WTC11 (cell line): ENCODE measurements around the gene KRT80.

ENCODE experiments used
- ATF1 ChIP-seq: sonication (generic); formaldehyde crosslinking; IDR thresholded peaks from 2 replicates; pipeline ENCODE4 v1.8.1; 2023; ENCODE audit warnings: mild to moderate bottlenecking, moderate library complexity, missing genetic modification reagents
- ATF2 ChIP-seq: sonication (generic); formaldehyde crosslinking; IDR thresholded peaks from 2 replicates; pipeline ENCODE4 v1.8.1; 2022; ENCODE audit warnings: low read depth, missing genetic modification reagents, borderline replicate concordance
- CTCF ChIP-seq: fragments of 200-600 bp; IDR thresholded peaks from 2 replicates; pipeline ENCODE4 v1.8.0; 2022; ENCODE audit warnings: antibody characterized with exemption
- FOXP4 ChIP-seq: sonication (generic); formaldehyde crosslinking; IDR thresholded peaks from 2 replicates; pipeline ENCODE4 v1.8.0; 2022; ENCODE audit warnings: mild to moderate bottlenecking, missing genetic modification reagents
- JUN ChIP-seq: sonication (generic); formaldehyde crosslinking; IDR thresholded peaks from 2 replicates; pipeline ENCODE4 v1.8.0; 2023; ENCODE audit warnings: mild to moderate bottlenecking, missing genetic modification reagents
- MAX ChIP-seq: sonication (generic); formaldehyde crosslinking; IDR thresholded peaks from 2 replicates; pipeline ENCODE4 v1.8.0; 2022; ENCODE audit warnings: mild to moderate bottlenecking, missing genetic modification reagents
- NR2C2 ChIP-seq: sonication (generic); formaldehyde crosslinking; IDR thresholded peaks from 2 replicates; pipeline ENCODE4 v1.8.0; 2022; ENCODE audit warnings: mild to moderate bottlenecking, missing genetic modification reagents
- TEAD4 ChIP-seq: sonication (generic); formaldehyde crosslinking; IDR thresholded peaks from 2 replicates; pipeline ENCODE4 v1.8.0; 2022; ENCODE audit warnings: mild to moderate bottlenecking, missing genetic modification reagents
- ZBTB21 ChIP-seq: sonication (generic); formaldehyde crosslinking; IDR thresholded peaks from 2 replicates; pipeline ENCODE4 v1.8.1; 2023; ENCODE audit warnings: mild to moderate bottlenecking, missing genetic modification reagents, borderline replicate concordance
- ZNF219 ChIP-seq: sonication (generic); formaldehyde crosslinking; IDR thresholded peaks from 2 replicates; pipeline ENCODE4 v1.8.0; 2023; ENCODE audit warnings: missing genetic modification reagents, mild to moderate bottlenecking, borderline replicate concordance

- TF ChIP-seq CTCF (no peak), ATF1 (CRISPR knock-in tag) (no peak), JUN (CRISPR knock-in tag) (no peak), NR2C2 (CRISPR knock-in tag) (no peak), ATF2 (CRISPR knock-in tag) (no peak), FOXP4 (CRISPR knock-in tag) (no peak), ZBTB21 (CRISPR knock-in tag) (no peak), TEAD4 (CRISPR knock-in tag) (no peak), MAX (CRISPR knock-in tag) (no peak), ZNF219 (CRISPR knock-in tag) (no peak)
These were observed 65.7 kb downstream of the KRT80 start for GRCh38 chr12:52126050-52126604.
